ENCODE results near the gene EDIL3.

DNA sequence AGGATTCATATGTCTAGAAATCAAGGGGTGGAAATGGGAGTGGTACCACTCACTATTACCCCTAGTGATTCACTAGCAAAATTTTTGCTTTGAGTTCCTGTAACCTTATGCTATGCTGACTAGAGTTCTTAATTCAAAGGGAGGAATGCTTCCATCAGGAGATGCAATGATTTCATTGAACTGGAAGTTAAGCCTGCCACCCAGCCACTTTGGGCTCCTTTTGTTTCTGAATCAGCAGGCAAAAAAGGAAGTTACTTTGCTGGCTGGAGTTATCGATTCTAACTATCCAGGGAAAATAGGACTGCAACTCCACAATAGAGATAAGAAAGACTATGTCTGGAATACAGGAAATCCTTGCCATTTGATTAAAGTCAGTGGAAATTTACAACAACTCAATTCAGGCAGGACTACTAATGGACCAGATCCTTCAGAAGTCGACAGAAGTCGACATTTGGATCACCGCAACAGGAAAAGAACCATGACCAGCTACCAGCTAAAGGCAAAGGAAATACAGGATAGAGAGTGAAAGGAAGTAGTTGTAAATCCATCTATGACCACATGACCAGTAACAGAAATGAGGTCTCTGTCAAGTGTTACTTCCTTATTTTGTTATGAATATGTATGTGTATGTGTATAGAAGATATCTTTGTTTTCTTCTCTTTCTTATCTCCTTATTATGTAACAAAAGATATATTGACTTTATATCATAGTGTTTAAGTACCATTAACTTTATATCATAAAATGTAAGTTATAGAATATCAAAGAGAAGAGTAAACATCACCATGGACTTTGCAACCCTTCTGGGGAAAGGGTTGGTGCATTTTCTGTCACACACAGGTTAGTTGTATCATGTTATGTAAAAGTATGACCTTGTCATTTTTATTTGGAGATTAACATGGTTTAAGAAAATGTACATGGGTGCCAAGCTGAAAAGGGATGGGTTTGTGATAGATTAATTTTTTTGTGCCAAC is 465.3 kb downstream of the EDIL3 start:
- TF ChIP-seq TAF1 (IDR thresholded peaks at IDR 0.05; ENCODE audit: borderline replicate concordance, insufficient read depth, low read length) (no peak), POLR2AphosphoS5 (IDR thresholded peaks at IDR 0.05; ENCODE audit: low read depth, low read length) (no peak)
- TF ChIP-seq, protein P1, sequence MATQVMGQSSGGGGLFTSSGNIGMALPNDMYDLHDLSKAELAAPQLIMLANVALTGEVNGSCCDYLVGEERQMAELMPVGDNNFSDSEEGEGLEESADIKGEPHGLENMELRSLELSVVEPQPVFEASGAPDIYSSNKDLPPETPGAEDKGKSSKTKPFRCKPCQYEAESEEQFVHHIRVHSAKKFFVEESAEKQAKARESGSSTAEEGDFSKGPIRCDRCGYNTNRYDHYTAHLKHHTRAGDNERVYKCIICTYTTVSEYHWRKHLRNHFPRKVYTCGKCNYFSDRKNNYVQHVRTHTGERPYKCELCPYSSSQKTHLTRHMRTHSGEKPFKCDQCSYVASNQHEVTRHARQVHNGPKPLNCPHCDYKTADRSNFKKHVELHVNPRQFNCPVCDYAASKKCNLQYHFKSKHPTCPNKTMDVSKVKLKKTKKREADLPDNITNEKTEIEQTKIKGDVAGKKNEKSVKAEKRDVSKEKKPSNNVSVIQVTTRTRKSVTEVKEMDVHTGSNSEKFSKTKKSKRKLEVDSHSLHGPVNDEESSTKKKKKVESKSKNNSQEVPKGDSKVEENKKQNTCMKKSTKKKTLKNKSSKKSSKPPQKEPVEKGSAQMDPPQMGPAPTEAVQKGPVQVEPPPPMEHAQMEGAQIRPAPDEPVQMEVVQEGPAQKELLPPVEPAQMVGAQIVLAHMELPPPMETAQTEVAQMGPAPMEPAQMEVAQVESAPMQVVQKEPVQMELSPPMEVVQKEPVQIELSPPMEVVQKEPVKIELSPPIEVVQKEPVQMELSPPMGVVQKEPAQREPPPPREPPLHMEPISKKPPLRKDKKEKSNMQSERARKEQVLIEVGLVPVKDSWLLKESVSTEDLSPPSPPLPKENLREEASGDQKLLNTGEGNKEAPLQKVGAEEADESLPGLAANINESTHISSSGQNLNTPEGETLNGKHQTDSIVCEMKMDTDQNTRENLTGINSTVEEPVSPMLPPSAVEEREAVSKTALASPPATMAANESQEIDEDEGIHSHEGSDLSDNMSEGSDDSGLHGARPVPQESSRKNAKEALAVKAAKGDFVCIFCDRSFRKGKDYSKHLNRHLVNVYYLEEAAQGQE (IDR thresholded peaks at IDR 0.05; ENCODE audit: insufficient read depth in 1 of 2, low read depth in 2 of 2, low read length in 2 of 2): no peak

Data from PFSK-1 (cell line).